Measurements from ENCODE around the gene EVI2B.

- TF ChIP-seq NPAS2 (CRISPR knock-in tag; IDR thresholded peaks at IDR 0.05; ENCODE audit: borderline replicate concordance) (no peak), ELK1 (IDR thresholded peaks at IDR 0.05; ENCODE audit: low read depth, low read length) (no peak), EP300 (IDR thresholded peaks at IDR 0.05) (no peak), POLR2A (IDR thresholded peaks at IDR 0.05; ENCODE audit: low read length) (no peak), BHLHE40 (IDR thresholded peaks at IDR 0.05; ENCODE audit: low read depth, low read length) (no peak), FOSB (CRISPR knock-in tag; IDR thresholded peaks at IDR 0.05) (no peak), ESRRA (IDR thresholded peaks at IDR 0.05; ENCODE audit: borderline replicate concordance, low read length) (no peak), RNF2 (IDR thresholded peaks at IDR 0.05; ENCODE audit: borderline replicate concordance, low read depth) (no peak), RAD21 (conservative IDR thresholded peaks at IDR 0.05 in 1 of 2, IDR thresholded peaks at IDR 0.05 in 1 of 2) (no peak)
- TF ChIP-seq, protein P1, sequence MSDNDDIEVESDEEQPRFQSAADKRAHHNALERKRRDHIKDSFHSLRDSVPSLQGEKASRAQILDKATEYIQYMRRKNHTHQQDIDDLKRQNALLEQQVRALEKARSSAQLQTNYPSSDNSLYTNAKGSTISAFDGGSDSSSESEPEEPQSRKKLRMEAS (IDR thresholded peaks at IDR 0.05), result no peak
- TF ChIP-seq, protein P2, sequence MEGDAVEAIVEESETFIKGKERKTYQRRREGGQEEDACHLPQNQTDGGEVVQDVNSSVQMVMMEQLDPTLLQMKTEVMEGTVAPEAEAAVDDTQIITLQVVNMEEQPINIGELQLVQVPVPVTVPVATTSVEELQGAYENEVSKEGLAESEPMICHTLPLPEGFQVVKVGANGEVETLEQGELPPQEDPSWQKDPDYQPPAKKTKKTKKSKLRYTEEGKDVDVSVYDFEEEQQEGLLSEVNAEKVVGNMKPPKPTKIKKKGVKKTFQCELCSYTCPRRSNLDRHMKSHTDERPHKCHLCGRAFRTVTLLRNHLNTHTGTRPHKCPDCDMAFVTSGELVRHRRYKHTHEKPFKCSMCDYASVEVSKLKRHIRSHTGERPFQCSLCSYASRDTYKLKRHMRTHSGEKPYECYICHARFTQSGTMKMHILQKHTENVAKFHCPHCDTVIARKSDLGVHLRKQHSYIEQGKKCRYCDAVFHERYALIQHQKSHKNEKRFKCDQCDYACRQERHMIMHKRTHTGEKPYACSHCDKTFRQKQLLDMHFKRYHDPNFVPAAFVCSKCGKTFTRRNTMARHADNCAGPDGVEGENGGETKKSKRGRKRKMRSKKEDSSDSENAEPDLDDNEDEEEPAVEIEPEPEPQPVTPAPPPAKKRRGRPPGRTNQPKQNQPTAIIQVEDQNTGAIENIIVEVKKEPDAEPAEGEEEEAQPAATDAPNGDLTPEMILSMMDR (IDR thresholded peaks at IDR 0.05), result no peak
- TF ChIP-seq, protein P3, sequence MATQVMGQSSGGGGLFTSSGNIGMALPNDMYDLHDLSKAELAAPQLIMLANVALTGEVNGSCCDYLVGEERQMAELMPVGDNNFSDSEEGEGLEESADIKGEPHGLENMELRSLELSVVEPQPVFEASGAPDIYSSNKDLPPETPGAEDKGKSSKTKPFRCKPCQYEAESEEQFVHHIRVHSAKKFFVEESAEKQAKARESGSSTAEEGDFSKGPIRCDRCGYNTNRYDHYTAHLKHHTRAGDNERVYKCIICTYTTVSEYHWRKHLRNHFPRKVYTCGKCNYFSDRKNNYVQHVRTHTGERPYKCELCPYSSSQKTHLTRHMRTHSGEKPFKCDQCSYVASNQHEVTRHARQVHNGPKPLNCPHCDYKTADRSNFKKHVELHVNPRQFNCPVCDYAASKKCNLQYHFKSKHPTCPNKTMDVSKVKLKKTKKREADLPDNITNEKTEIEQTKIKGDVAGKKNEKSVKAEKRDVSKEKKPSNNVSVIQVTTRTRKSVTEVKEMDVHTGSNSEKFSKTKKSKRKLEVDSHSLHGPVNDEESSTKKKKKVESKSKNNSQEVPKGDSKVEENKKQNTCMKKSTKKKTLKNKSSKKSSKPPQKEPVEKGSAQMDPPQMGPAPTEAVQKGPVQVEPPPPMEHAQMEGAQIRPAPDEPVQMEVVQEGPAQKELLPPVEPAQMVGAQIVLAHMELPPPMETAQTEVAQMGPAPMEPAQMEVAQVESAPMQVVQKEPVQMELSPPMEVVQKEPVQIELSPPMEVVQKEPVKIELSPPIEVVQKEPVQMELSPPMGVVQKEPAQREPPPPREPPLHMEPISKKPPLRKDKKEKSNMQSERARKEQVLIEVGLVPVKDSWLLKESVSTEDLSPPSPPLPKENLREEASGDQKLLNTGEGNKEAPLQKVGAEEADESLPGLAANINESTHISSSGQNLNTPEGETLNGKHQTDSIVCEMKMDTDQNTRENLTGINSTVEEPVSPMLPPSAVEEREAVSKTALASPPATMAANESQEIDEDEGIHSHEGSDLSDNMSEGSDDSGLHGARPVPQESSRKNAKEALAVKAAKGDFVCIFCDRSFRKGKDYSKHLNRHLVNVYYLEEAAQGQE (IDR thresholded peaks at IDR 0.05), result no peak
Measured at GRCh38 chr17:31261601-31262000, 52.3 kb downstream of the EVI2B start.
